Stimulated activated CD4-positive, alpha-beta T cell treated with anti-CD3 and anti-CD28 coated beads, Interleukin-12 subunit alpha, Interleukin-12 subunit beta, amount 100 ng/mL, for 48 hours (primary cell): ENCODE data around the gene TNFRSF9.

Source experiments
- DNase-seq, 3 donors: peaks; one replicate each; pipeline ENCODE4 v3.0.0-alpha.2; 2020; ENCODE audit warnings: low read depth in 2 of 3, low spot score in 1 of 3

Gene TNFRSF9

GRCh38 chr1:7878027-7878426 lies 62.6 kb downstream of the TNFRSF9 start:
- DNase-seq = no peak

DNA sequence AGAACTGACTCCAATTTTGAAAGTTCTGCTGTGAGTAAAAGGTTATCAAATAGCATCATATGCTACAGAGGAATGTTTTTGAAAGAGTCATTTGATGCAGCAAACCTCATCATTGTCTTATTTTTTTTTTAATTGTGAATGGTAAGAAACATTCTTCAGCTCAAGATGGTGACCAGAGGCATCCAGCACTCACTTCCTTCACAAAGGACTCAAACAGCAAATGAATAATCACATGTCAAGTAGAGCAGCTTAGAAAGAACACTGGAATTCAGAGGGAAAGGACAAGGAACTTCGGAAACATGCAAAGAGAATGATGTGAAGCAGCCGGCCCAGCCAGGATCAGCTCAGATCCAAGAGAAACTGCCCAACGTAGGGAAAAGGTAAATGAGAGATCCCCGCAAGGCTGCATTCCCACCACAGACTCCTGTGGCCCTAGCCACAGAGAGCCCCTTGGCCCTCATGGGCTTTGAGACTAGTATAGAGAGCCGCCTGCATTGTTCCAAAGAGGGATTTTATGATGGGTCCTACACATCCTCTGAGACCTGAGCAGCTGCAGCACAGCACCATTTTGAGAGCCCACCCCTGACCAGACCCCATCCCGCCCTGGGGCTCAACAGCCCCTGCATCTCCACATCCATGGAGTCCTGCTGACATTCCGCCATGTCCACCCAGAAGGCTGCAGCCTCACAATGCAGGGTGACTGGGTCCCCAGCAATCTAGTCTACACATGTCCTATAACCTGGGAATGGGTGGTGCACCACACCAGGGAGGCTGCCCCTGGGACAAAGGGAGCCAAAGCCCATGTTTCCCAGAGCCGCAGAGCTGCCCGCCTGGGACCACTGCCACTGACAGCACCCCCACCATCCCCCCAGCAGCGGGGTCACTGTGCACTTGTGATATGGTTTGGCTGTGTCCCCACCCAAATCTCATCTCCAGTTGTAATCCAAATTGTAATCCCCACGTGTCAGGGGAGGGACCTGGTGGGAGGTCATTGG lies 66.5 kb downstream of the TNFRSF9 start:
- no peak for DNase-seq

DNA sequence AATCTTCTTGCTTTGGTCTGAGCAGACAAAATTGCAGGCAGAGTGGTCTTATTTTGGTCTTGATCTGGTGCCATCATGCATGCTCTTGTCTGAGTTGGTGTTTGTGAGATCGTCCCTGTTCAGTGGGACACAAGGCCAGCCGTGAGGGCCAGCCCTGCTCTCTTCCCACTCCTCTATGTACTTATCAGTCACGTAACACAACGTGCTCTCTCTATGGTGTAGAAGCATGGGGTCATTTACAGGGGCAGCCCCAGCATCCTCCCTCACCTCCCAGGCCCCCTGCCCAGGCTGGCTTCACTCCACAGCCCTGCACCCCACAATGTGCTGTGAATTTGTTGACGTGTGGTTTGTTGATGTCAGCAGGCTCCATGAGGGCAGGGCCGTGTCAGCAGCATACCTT lies 69.5 kb downstream of the TNFRSF9 start:
- no peak for DNase-seq

DNA sequence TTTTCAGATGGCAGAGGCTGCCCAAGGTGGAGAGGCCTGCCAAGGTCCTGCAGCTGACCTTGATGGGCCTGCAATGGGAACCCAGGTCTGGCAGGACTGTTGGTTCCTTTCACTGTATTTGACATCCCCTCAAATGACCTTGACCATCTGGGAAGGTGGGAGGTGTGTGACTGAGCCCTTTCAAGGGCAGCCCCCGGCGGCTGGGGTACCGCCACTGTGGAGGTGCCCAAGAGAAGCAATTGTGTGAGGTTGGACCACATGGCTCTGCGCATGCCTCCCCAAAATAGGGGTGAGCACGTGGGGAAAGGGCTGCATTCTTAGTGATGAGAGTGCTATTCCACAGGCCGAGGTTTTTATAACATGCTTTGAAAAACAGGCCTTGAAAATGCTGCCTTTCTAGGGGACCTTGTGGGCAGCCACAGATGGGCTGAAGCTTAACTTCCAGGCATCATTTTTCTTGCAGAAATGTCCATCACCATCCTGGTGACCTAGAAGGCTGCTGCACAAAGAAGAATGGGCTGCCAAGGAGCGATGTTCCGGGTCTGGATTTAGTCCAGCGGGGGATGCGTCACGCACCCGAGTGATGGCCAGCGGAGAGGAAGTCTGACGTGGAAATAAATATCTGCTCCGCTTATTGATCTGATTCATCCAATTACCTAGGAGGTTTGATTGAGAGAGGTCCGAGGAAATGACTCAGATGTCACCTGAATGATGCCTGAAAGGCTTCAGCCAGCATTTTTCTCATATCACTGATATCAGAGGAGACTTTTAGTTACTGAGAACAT lies 71.3 kb downstream of the TNFRSF9 start:
- DNase-seq = no peak

GRCh38 chr1:7868070-7868780 lies 72.4 kb downstream of the TNFRSF9 start:
- DNase-seq = no peak

DNA sequence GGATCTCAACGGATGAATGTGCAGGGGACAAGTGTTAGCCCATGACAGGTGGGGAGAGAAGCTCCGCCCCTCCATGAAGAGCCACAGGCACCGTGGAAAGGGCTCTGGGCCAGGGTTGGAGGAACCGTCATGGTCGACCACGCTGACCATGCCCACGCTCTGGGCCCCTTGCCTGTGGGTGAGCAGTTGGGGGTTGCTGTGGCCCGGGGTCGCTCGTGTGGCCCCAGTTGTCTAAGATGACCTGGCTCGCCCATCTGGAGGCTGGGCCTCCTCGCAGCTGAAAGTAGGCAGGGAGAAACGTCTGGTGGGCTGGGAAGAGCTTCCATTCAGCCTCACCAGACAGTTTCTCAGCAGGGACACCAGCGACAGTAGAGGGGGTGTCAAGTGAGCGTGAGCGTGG lies 74.7 kb downstream of the TNFRSF9 start:
- DNase-seq = no peak
